Spleen (tissue), 11 donors: Measurements from ENCODE around the gene PDLIM3. TPM values are rescaled to one million over a fixed set of nuclear protein-coding genes. Genes with fewer than 3 reads are reported as not detected.

Source experiments
- DNase-seq: peaks from one replicate; pipeline ENCODE4 v3.0.0-alpha.2; 2020
- H3K27ac ChIP-seq, 8 donors: fragments of 200-600 bp; sonication (generic) in 7 of 8; 1 replicate in 4 of 8; 2 replicates in 4 of 8; pipeline versions ENCODE4 v1.5.0 to v1.8.0; 2016 to 2021; ENCODE audit warnings: inconsistent platforms in 4 of 8, mild to moderate bottlenecking in 4 of 8, moderate library complexity in 1 of 8
- H3K27me3 ChIP-seq, 7 donors: fragments of 200-600 bp; sonication (generic) in 6 of 7; replicated peaks in 1 of 7; 1 replicate in 4 of 7; 2 replicates in 3 of 7; pipeline versions ENCODE4 v1.5.0 to v1.8.0; 2016 to 2021; ENCODE audit warnings: inconsistent platforms in 3 of 7, mild to moderate bottlenecking in 1 of 7
- H3K36me3 ChIP-seq, 6 donors: fragments of 200-600 bp; sonication (generic) in 5 of 6; 1 replicate in 4 of 6; 2 replicates in 2 of 6; pipeline versions ENCODE4 v1.5.0 to v1.8.0; 2016 to 2021; ENCODE audit warnings: inconsistent platforms in 2 of 6
- H3K4me1 ChIP-seq, 6 donors: fragments of 200-600 bp; sonication (generic) in 5 of 6; 1 replicate in 3 of 6; 2 replicates in 3 of 6; pipeline versions ENCODE4 v1.5.0 to v1.8.0; 2016 to 2021; ENCODE audit warnings: inconsistent platforms in 3 of 6
- H3K4me3 ChIP-seq, 8 donors: fragments of 200-600 bp; sonication (generic) in 7 of 8; 1 replicate in 4 of 8; 2 replicates in 4 of 8; pipeline versions ENCODE4 v1.5.0 to v1.8.0; 2016 to 2021; ENCODE audit warnings: inconsistent platforms in 4 of 8, mild to moderate bottlenecking in 4 of 8, moderate library complexity in 2 of 8
- H3K9me3 ChIP-seq, 8 donors: fragments of 200-600 bp; sonication (generic) in 7 of 8; 1 replicate in 4 of 8; 2 replicates in 4 of 8; pipeline versions ENCODE4 v1.5.0 to v1.8.0; 2016 to 2021; ENCODE audit warnings: inconsistent platforms in 4 of 8
- CTCF ChIP-seq, 11 experiments: fragments of 200-600 bp in 7 of 11; fragments of 450-650 bp in 4 of 11; sonication (generic) in 4 of 11; IDR thresholded peaks in 8 of 11; conservative IDR thresholded peaks in 3 of 11; 1 replicate in 7 of 11; 2 replicates in 4 of 11; pipeline versions ENCODE4 v1.4.0 to v1.8.0; 2016 to 2021; ENCODE audit warnings: antibody characterized with exemption in 11 of 11, inconsistent platforms in 4 of 11, mild to moderate bottlenecking in 1 of 11
- POLR2A ChIP-seq, 3 donors: fragments of 450-650 bp; IDR thresholded peaks; one replicate each; pipeline ENCODE4 v1.5.1; 2017; ENCODE audit warnings: antibody characterized with exemption in 3 of 3, mild to moderate bottlenecking in 1 of 3
- POLR2AphosphoS5 ChIP-seq, 3 donors: sonication (generic); formaldehyde crosslinking; IDR thresholded peaks; one replicate each; pipeline ENCODE4 v1.5.1; 2017; ENCODE audit warnings: antibody characterized with exemption in 3 of 3
- WGBS, 5 donors: extraction: QIAGEN DNeasy Blood & Tissue Kit in 3 of 5; methylation state at CpG; one replicate each; pipeline versions ENCODE4 v1.1.5 to v1.1.7; 2013 to 2018; 5-methylcytosine and 5-hydroxymethylcytosine counted together
- intact Hi-C: fragments of 100-400 bp; cut with DNase I; formaldehyde crosslinking; loops from one replicate; pipeline ENCODE4 v1.15.0; 2023; ENCODE audit warnings: low total_unique reads
- polyA plus RNA-seq, 3 donors: library from polyadenylated mRNA; stranded (reverse); fragments of 200-250 nt; gene quantifications; one replicate each; pipeline ENCODE4 v1.2.1, GENCODE V29; 2013
- total RNA-seq, 7 donors: library from RNA; depleted of rRNA in 3 of 7; stranded (reverse); fragments of >200 nt in 3 of 7; fragmentation: NEBNext Ultra II Directional in 4 of 7; extraction: Animal tissue kit (Norgen Biotek cat#: 25700) in 4 of 7; gene quantifications; one replicate each; pipeline versions ENCODE4 v1.1.0 to v1.2.1, GENCODE V29; 2016 to 2021
- donor health status: healthy with polysubstance abuse.
- donor health status: DM: no; HTN: no; CAD: no; lungs with moderate emphysema.
- donor health status: DM: no; HTN: no; CAD: no.
- donor health status: Bipolar disorder and iron deficiency.
- donor health status: healthy.
- donor health status: DM: no; HTN: no; CAD: no.
- donor health status: DM: yes; HTN: yes; CAD: no.

The PDLIM3 gene
- total and polyA plus RNA-seq, 10 donors, result 28.0 to 107 (median 63.2) TPM

GRCh38 chr4:185457136-185457535 is 78.2 kb downstream of the PDLIM3 start:
- intact Hi-C loops, result no loop called here
- no peak overlapping the region for H3K4me3 ChIP-seq
- H3K9me3 ChIP-seq, result no peaks in the 10 kb centered on the region
- no peaks in the 10 kb centered on the region for H3K36me3 ChIP-seq
- TF ChIP-seq CTCF (IDR thresholded peaks at IDR 0.05 in 8 of 11, conservative IDR thresholded peaks at IDR 0.05 in 3 of 11) (no peak), POLR2A (IDR thresholded peaks at IDR 0.05) (no peak), POLR2AphosphoS5 (IDR thresholded peaks at IDR 0.05) (no peak)
- H3K27ac ChIP-seq, result no peak overlapping the region
- peaks cover 0 to 8% (median 0%) of the 10 kb centered on the region in 7 donors for H3K27me3 ChIP-seq
- no peak for DNase-seq
- no peaks in the 10 kb centered on the region for H3K4me1 ChIP-seq
- 59 to 64% (median 60%) methylated on average over 3 of the region's 3 CpGs for whole genome bisulfite sequencing, 5 donors

- H3K27me3 ChIP-seq, result peaks cover 0 to 8% (median 0%) of the 10 kb centered on the region in 7 donors
- no peak for DNase-seq
- H3K4me3 ChIP-seq, result no peak overlapping the region
- WGBS, 5 donors, result 39 to 69% (median 46%) methylated on average over 2 of the region's 2 CpGs
- no peak overlapping the region for H3K27ac ChIP-seq
- intact Hi-C loops, result no loop called here
- H3K9me3 ChIP-seq, result no peaks in the 10 kb centered on the region
- H3K36me3 ChIP-seq, result no peaks in the 10 kb centered on the region
- no peaks in the 10 kb centered on the region for H3K4me1 ChIP-seq
- TF ChIP-seq POLR2A (IDR thresholded peaks at IDR 0.05) (no peak), CTCF (IDR thresholded peaks at IDR 0.05 in 8 of 11, conservative IDR thresholded peaks at IDR 0.05 in 3 of 11) (no peak), POLR2AphosphoS5 (IDR thresholded peaks at IDR 0.05) (no peak)
Observed at GRCh38 chr4:185456131-185456530, 79.2 kb downstream of the PDLIM3 start.

Other genes with a start within 250 kb of the PDLIM3 start
- gene LRP2BP, start 139.6 kb downstream of the PDLIM3 start, total RNA-seq, result 1 to 10 TPM in 5 of 7 donors, under 1 TPM in 2; 0.47 to 2.4 (median 1.2) TPM
- gene LRP2BP, start 139.6 kb downstream of the PDLIM3 start, polyA plus RNA-seq, result under 1 TPM; 0.17 to 0.48 (median 0.29) TPM
- 10 to 100 TPM in 3 of 7 donors, 1 to 10 TPM in 4; 6.9 to 21.1 (median 8.9) TPM for gene ANKRD37, start 138.7 kb downstream of the PDLIM3 start, total RNA-seq
- gene ANKRD37, start 138.7 kb downstream of the PDLIM3 start, polyA plus RNA-seq, result 10 to 100 TPM in 2 of 3 donors, 1 to 10 TPM in 1; 6.0 to 12.0 (median 10.5) TPM
- 10 to 100 TPM; 19.9 to 44.1 (median 26.3) TPM for gene UFSP2, start 109.5 kb downstream of the PDLIM3 start, total RNA-seq
- gene UFSP2, start 109.5 kb downstream of the PDLIM3 start, polyA plus RNA-seq, result 10 to 100 TPM; 11.0 to 16.9 (median 13.4) TPM
- 1 to 10 TPM in 2 of 7 donors, under 1 TPM in 5; 0.60 to 4.7 (median 0.87) TPM for gene CCDC110, start 63.8 kb downstream of the PDLIM3 start, total RNA-seq
- under 1 TPM; 0.20 to 0.26 (median 0.22) TPM for gene CCDC110, start 63.8 kb downstream of the PDLIM3 start, polyA plus RNA-seq